HFFc6 (cell line): ENCODE measurements around the gene MYT1. TPM values are rescaled to one million over a fixed set of nuclear protein-coding genes. Genes with fewer than 3 reads are reported as not detected.

Experiments used
- DNase-seq: peaks from one replicate; pipeline ENCODE4 v3.0.0-alpha.2; 2018
- H3K27ac Mint-ChIP-seq: 2 replicates; pipeline ENCODE4 v1.8.0; 2020; ENCODE audit warnings: mild to moderate bottlenecking, mixed read lengths
- H3K27me3 Mint-ChIP-seq: 2 replicates; pipeline ENCODE4 v1.8.0; 2021; ENCODE audit warnings: mild to moderate bottlenecking, moderate library complexity, mixed read lengths; ENCODE audit not compliant: insufficient read depth
- H3K36me3 Mint-ChIP-seq: 2 replicates; pipeline ENCODE4 v1.8.0; 2021; ENCODE audit warnings: low read depth, mixed read lengths
- H3K4me1 Mint-ChIP-seq: 2 replicates; pipeline ENCODE4 v1.8.0; 2020; ENCODE audit warnings: low read depth, mixed read lengths
- H3K4me3 Mint-ChIP-seq: 2 replicates; pipeline ENCODE4 v1.8.0; 2020; ENCODE audit warnings: mild to moderate bottlenecking, moderate library complexity, mixed read lengths
- H3K9me3 Mint-ChIP-seq: 2 replicates; pipeline ENCODE4 v1.8.0; 2020; ENCODE audit warnings: mild to moderate bottlenecking, mixed read lengths
- total RNA-seq, 6 experiments: library from RNA; stranded (reverse); fragmentation: NEBNext Ultra II Directional; extraction: Animal tissue kit (Norgen Biotek cat#: 25700); gene quantifications; 2 replicates in 1 of 6; 3 replicates in 5 of 6; pipeline ENCODE4 v1.2.3, GENCODE V29; 2021
- TF ChIP-seq, protein P1 (sequence below): fragments of 200-600 bp; sonication (generic); IDR thresholded peaks from 2 replicates; pipeline ENCODE4 v1.5.0; 2021; ENCODE audit warnings: antibody characterized with exemption, mild to moderate bottlenecking

Gene MYT1
- total RNA-seq, 6 experiments from 2014 or later, result not detected

DNA sequence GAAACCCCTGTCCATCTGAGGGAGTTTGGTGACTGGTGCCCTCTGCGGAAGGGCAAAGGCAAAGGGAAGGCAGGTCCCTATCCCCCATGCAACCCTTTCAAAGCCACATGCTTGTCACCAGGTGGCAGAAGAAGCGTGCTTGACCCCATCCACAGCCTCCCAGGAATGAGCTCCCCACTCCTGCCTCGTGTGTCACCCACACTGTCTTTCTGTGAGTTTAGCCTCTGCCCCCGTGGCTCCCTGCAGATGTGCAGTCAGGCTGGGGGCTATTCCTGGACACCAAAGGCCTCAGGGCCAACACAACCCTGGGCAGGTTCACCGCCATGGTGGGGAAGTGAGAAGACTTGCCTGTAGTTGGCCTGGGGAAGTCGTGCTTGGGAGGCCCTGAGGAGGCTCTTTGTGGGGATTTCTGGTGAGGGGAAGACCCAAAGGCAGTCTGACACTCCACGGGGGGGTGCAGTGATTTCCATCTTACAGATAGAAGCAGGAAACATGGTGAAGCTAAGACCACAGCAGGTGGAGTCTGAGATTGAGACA lies 74.7 kb downstream of the MYT1 start:
- H3K9me3 Mint-ChIP-seq, result no peaks in the 10 kb centered on the region
- peaks cover 30% of the 10 kb centered on the region for H3K27me3 Mint-ChIP-seq
- H3K27ac Mint-ChIP-seq, result no peak overlapping the region
- H3K36me3 Mint-ChIP-seq, result no peaks in the 10 kb centered on the region
- TF ChIP-seq, protein P1, sequence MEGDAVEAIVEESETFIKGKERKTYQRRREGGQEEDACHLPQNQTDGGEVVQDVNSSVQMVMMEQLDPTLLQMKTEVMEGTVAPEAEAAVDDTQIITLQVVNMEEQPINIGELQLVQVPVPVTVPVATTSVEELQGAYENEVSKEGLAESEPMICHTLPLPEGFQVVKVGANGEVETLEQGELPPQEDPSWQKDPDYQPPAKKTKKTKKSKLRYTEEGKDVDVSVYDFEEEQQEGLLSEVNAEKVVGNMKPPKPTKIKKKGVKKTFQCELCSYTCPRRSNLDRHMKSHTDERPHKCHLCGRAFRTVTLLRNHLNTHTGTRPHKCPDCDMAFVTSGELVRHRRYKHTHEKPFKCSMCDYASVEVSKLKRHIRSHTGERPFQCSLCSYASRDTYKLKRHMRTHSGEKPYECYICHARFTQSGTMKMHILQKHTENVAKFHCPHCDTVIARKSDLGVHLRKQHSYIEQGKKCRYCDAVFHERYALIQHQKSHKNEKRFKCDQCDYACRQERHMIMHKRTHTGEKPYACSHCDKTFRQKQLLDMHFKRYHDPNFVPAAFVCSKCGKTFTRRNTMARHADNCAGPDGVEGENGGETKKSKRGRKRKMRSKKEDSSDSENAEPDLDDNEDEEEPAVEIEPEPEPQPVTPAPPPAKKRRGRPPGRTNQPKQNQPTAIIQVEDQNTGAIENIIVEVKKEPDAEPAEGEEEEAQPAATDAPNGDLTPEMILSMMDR, result no peak
- no peak overlapping the region for H3K4me3 Mint-ChIP-seq
- no peak for DNase-seq
- no peaks in the 10 kb centered on the region for H3K4me1 Mint-ChIP-seq

DNA sequence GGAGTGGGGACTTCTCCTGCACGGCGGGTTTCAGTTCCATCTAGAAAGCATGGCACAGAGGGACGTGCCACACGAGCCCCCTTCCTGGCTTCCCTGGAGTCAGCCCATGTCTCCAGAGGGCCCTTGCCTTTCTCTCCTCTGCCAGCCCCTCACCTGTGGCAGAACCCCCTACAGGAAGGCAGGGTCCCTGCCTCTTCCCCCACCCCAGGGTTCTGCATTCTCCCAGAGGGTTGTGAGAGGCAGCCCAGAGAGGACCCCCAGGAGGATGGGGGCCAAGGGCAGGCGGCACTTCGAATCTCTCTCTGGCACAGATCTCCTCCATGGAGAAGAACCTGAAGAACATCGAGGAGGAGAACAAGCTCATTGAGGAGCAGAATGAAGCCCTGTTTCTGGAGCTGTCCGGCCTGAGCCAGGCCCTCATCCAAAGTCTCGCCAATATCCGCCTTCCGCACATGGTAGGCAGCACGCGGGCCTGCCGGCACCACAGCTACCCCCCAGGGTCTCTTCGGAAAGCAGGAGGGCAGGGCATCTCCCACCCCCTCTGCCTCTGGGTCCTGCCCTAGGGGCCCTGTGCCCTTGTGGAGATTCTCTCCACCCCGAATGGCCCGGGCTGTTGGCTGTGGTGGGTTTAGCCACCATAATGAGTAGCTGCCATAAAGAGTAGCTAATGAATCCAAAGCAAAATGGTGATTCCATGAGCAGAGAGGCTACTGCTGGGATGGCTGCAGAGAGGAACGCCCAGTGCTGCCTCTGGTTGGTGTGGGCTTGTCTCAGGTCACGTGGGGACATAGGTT lies 75.4 kb downstream of the MYT1 start:
- Mint-ChIP-seq H3K4me3 (no peak overlapping the region), H3K36me3 (no peaks in the 10 kb centered on the region), H3K4me1 (no peaks in the 10 kb centered on the region), H3K27me3 (peaks cover 34% of the 10 kb centered on the region), H3K27ac (no peak overlapping the region), H3K9me3 (no peaks in the 10 kb centered on the region)
- TF ChIP-seq, protein P1, result no peak
- DNase-seq, result no peak

DNA sequence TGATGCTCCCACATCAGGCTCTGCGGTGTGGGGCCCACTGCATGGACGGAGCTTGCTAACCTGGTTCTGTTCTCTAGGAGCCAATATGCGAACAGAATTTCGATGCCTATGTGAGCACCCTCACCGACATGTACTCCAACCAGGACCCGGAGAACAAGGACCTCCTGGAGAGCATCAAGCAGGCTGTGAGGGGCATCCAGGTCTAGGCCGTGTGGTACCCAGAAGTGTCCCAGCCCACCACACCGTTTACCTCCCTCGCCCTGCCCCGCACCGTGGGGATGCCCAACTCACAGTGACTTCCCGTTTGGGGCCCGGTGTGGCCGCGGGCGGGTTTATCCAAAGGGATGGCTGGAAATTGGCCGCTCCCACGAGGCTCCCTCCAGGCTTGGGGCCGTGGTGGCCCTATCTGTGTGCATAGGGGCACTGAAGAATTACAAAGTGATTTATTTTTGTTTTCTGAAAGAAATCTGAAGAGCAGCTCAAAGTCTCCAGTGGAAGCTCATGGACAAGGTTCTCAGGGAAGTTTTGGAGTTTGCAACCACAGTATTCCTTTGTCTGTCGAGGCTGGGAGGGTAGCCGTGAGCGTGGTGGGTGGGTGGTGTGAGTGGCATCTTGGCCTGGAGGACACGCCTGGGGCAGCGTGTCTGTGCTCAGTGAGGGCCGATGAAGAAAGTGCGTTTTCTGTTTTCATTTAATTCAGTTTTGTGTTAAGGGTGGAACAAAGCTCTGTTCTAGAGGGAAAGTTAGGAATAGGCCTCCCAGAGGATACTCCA lies 76.2 kb downstream of the MYT1 start:
- DNase-seq, result no peak
- no peaks in the 10 kb centered on the region for H3K36me3 Mint-ChIP-seq
- no peaks in the 10 kb centered on the region for H3K9me3 Mint-ChIP-seq
- no peak overlapping the region for H3K4me3 Mint-ChIP-seq
- H3K27ac Mint-ChIP-seq, result no peak overlapping the region
- H3K4me1 Mint-ChIP-seq, result no peaks in the 10 kb centered on the region
- TF ChIP-seq, protein P1, result no peak
- peaks cover 35% of the 10 kb centered on the region for H3K27me3 Mint-ChIP-seq

DNA sequence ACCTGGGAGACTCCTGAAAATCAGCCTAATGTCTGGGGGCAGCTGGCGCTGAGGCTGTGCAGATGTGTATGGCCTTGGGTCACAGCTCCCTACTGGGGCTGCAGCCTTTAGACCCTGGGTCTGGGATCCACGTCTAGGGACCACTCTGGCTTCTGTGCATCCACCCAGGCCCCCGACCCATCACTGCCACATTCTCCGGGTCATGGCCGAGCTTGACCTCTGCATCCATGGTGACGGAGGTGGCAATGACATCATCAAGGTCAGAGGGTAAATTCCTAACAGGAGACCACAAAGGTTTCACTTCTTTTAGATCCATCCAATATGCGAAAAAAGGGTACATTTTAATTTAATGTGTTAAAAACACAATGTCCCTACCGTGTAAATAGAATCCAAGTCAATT lies 76.8 kb downstream of the MYT1 start:
- Mint-ChIP-seq H3K27ac (no peak overlapping the region), H3K9me3 (no peaks in the 10 kb centered on the region), H3K27me3 (peaks cover 38% of the 10 kb centered on the region), H3K4me3 (no peak overlapping the region), H3K36me3 (no peaks in the 10 kb centered on the region), H3K4me1 (no peaks in the 10 kb centered on the region)
- TF ChIP-seq, protein P1, result no peak
- DNase-seq, result no peak

DNA sequence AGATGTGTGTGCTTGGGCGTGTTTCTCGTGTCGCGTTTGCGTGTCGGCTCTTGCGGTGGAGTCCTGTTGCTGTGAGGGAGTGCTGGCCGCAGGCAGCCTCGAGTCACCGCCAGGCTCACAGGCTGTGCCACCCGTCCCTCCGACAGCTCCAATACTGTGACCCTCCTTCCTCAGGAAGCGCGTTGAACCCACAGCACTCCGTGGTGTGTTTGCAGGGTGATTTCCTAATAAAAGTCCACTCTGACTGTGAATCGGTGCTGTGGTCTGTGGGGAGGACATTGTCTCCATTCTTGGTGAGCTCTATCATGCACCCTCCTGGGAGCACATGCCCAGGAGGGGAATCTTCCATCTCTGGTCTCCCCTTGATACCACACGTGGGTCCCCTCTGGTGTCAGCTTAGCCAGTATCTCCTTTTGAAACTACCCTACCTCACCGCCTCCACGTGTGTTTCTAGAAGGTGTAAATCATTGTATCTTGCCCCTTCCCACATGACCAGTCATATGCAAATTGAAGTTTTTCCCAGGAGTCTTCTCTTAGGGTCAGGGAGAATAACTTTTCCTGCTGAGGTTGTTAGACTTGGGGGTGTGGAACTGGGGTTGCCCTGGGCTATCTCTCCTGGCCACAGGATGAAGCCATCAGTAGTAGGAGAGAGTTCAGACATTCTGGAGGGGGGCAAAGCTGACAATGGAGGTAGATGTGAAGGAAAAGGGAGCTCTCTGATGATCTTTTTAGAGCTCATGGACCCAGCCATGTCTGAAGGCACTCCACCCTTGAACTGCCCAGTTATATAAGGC lies 77.9 kb downstream of the MYT1 start:
- H3K9me3 Mint-ChIP-seq, result no peaks in the 10 kb centered on the region
- H3K4me3 Mint-ChIP-seq, result no peak overlapping the region
- no peak overlapping the region for H3K27ac Mint-ChIP-seq
- H3K27me3 Mint-ChIP-seq, result peaks cover 46% of the 10 kb centered on the region
- TF ChIP-seq, protein P1, result no peak
- H3K36me3 Mint-ChIP-seq, result no peaks in the 10 kb centered on the region
- DNase-seq, result no peak
- no peaks in the 10 kb centered on the region for H3K4me1 Mint-ChIP-seq
